Calu3 (cell line): ENCODE measurements around the gene RBM33. TPM values are rescaled to one million over a fixed set of nuclear protein-coding genes. Genes with fewer than 3 reads are reported as not detected.

ENCODE experiments used
- BruUV-seq: library from RNA; stranded (reverse); fragments of 400-500 nt; replicated peaks from 2 replicates; lab custom pipeline; 2021; lab: Mats Ljungman, UMichigan
- CTCF ChIA-PET: fragments of 300-600 bp; sonication (Branson Sonifier 250); formaldehyde crosslinking; loops from one replicate; lab custom pipeline; 2022; ENCODE audit warnings: antibody characterized with exemption; lab: Charles Lee
- DNase-seq: peaks from one replicate; pipeline ENCODE4 v3.0.0; 2022
- H3K27ac Mint-ChIP-seq: one replicate; pipeline ENCODE4 v1.8.0; 2022; ENCODE audit warnings: mixed read lengths; ENCODE audit not compliant: unreplicated experiment
- H3K27me3 Mint-ChIP-seq: one replicate; pipeline ENCODE4 v1.8.0; 2022; ENCODE audit warnings: mixed read lengths; ENCODE audit not compliant: unreplicated experiment
- H3K36me3 Mint-ChIP-seq: one replicate; pipeline ENCODE4 v1.8.0; 2022; ENCODE audit warnings: mild to moderate bottlenecking, moderate library complexity, mixed read lengths; ENCODE audit not compliant: insufficient read depth, unreplicated experiment
- H3K4me1 Mint-ChIP-seq: one replicate; pipeline ENCODE4 v1.8.0; 2022; ENCODE audit warnings: mild to moderate bottlenecking, low read depth, mixed read lengths; ENCODE audit not compliant: unreplicated experiment
- H3K4me3 Mint-ChIP-seq: one replicate; pipeline ENCODE4 v1.8.0; 2022; ENCODE audit warnings: mild to moderate bottlenecking, low read depth, moderate library complexity, mixed read lengths; ENCODE audit not compliant: unreplicated experiment
- H3K9me3 Mint-ChIP-seq: one replicate; pipeline ENCODE4 v1.8.0; 2022; ENCODE audit warnings: low read depth, mixed read lengths; ENCODE audit not compliant: unreplicated experiment
- intact Hi-C: fragments of 100-400 bp; cut with micrococcal nuclease; formaldehyde crosslinking; loops from one replicate; pipeline ENCODE4 v1.10.0; 2022; ENCODE audit not compliant: unreplicated experiment
- total RNA-seq: library from RNA; stranded (reverse); gene quantifications from 2 replicates; pipeline ENCODE4 v1.2.3, GENCODE V29; 2022
- TF ChIP-seq, protein P1 (sequence below): fragments of 200-600 bp; IDR thresholded peaks from one replicate; pipeline ENCODE4 v1.8.0; 2022; ENCODE audit warnings: antibody characterized with exemption; ENCODE audit not compliant: unreplicated experiment

RBM33 gene
- total RNA-seq, 1 experiment from 2014 or later = 82.9 TPM

DNA sequence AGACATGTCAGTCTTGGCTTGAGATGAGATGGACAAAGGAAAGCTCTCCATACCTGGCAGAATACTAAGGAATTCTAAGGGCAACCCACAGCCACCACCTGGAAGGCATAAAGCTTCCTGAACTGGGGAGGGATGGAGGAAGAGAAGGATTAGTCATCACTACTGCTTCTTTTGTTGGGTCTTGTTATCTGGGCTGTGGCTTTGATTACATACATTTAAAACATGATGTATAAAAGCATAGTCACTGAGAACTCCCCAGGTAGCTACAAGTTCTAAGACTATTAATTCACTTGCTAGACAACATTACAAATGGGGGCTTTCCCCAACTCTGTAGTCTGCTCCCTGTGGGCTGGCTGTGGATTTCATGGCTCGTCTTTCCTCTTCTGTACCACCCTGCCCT, 58.2 kb downstream of the RBM33 start:
- intact Hi-C loops = loop anchor here (1.0 kb wide), 1 partner anchor 104 kb away; no protein-coding TSS in a partner anchor
- CTCF ChIA-PET = interaction anchor here (0.6 to 1.6 kb wide), 7 partner anchors 10 to 833 kb away, joined by 3 to 9 read pairs (median 4); no protein-coding TSS in a partner anchor
- Mint-ChIP-seq H3K4me1 (peaks cover 25% of the 10 kb centered on the region), H3K36me3 (peaks cover 56% of the 10 kb centered on the region), H3K27ac (peak overlapping the region; percentile 66), H3K27me3 (no peaks in the 10 kb centered on the region), H3K9me3 (no peaks in the 10 kb centered on the region), H3K4me3 (no peak overlapping the region)
- BruUV-seq = no TSS peak
- TF ChIP-seq, protein P1, sequence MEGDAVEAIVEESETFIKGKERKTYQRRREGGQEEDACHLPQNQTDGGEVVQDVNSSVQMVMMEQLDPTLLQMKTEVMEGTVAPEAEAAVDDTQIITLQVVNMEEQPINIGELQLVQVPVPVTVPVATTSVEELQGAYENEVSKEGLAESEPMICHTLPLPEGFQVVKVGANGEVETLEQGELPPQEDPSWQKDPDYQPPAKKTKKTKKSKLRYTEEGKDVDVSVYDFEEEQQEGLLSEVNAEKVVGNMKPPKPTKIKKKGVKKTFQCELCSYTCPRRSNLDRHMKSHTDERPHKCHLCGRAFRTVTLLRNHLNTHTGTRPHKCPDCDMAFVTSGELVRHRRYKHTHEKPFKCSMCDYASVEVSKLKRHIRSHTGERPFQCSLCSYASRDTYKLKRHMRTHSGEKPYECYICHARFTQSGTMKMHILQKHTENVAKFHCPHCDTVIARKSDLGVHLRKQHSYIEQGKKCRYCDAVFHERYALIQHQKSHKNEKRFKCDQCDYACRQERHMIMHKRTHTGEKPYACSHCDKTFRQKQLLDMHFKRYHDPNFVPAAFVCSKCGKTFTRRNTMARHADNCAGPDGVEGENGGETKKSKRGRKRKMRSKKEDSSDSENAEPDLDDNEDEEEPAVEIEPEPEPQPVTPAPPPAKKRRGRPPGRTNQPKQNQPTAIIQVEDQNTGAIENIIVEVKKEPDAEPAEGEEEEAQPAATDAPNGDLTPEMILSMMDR = no peak
- DNase-seq = peak; percentile 23

DNA sequence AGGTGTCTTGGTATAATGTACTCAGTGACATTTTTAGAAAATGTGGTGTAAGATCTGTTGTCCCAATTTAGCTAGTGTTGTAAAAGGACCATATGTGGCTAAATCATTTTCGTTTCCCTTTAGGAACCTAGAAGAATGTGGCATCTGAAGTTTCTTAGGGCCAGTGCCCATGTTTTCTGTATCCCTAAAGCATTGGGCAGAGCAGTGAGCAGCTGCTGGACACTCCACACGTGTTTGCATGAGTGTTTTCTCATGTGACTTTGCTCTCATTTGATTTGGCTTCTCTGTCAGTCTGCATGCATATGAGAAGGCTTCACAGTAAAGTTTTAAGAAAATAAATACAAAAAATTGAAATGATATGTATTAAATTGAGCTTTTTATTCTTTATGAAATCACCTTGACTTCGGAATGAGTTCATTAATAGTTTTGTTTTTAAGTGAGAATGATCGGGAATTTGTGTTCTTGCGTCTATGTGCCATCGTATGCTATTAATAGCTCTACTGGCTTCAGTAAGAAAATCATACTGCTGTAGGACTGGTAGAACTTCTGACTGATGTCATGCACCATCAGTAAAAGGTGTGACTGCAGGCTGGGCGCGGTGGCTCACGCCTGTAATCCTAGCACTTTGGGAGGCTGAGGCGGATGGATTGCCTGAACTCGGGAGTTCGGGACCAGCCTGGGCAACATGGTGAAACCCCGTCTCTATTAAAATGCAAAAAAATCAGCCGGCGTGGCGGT, 61.3 kb downstream of the RBM33 start:
- Mint-ChIP-seq H3K4me3 (no peak overlapping the region), H3K27me3 (no peaks in the 10 kb centered on the region), H3K4me1 (peaks cover 15% of the 10 kb centered on the region), H3K36me3 (peaks cover 38% of the 10 kb centered on the region), H3K27ac (no peak overlapping the region), H3K9me3 (no peaks in the 10 kb centered on the region)
- no TSS peak for BruUV-seq
- CTCF ChIA-PET = no interaction called here
- no peak for DNase-seq
- TF ChIP-seq, protein P1 = no peak
- intact Hi-C loops = no loop called here

DNA sequence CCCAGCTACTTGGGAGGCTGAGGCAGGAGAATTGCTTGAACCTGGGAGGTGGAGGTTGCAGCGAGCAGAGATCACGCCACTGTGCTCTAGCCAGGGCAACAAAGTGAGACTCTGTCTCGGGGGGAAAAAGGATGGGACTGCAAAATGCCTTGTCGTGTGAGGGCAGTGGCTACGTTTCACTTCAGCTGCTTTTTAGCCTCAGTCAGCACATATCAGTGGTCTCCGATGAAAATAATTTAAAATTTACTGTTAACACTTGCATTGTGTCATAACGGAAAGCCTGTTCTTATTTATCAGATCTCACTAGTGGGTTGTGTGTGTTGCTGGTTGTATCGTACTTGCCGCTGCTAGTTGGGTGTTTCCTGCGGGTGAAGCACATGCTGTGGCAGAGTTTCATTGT, 61.9 kb downstream of the RBM33 start:
- TF ChIP-seq, protein P1 = no peak
- intact Hi-C loops = no loop called here
- no peaks in the 10 kb centered on the region for H3K27me3 Mint-ChIP-seq
- BruUV-seq = no TSS peak
- no peak overlapping the region for H3K4me3 Mint-ChIP-seq
- CTCF ChIA-PET = no interaction called here
- peaks cover 15% of the 10 kb centered on the region for H3K4me1 Mint-ChIP-seq
- no peaks in the 10 kb centered on the region for H3K9me3 Mint-ChIP-seq
- no peak for DNase-seq
- peaks cover 38% of the 10 kb centered on the region for H3K36me3 Mint-ChIP-seq
- H3K27ac Mint-ChIP-seq = peak overlapping the region; percentile 15

DNA sequence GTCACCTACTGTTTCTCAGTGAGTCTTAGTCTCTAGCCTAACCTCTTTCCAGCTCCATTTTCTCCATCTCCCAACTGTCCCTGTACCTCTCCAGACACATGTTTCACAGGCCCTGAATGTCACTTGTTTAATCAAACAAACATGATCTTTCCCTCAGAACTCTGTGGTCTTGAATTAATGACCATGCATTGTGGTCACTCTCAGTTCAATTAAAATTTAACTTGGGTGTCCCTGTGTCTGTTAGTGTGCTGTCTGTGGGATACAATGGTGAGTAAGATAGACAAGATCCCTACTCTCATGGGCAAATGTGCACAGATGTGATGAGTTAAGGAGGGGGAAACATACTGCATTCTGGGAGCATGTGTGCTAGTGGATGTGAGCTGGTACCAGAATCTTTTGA, 65.0 kb downstream of the RBM33 start:
- no peak for DNase-seq
- Mint-ChIP-seq H3K27me3 (no peaks in the 10 kb centered on the region), H3K4me1 (peaks cover 24% of the 10 kb centered on the region), H3K27ac (no peak overlapping the region), H3K9me3 (no peaks in the 10 kb centered on the region), H3K4me3 (no peak overlapping the region), H3K36me3 (peaks cover 38% of the 10 kb centered on the region)
- no TSS peak for BruUV-seq
- intact Hi-C loops = no loop called here
- TF ChIP-seq, protein P1 = no peak
- CTCF ChIA-PET = interaction anchor here (0.6 kb wide), 1 partner anchor 38 kb away, joined by 3 read pairs; no protein-coding TSS in a partner anchor
